ENCODE results near the gene SLC28A1. TPM values are rescaled to one million over a fixed set of nuclear protein-coding genes. Genes with fewer than 3 reads are reported as not detected.

The SLC28A1 gene
- total RNA-seq, 1 experiment from 2014 or later, result 0.13 TPM

- no peak overlapping the region for H3K23ac ChIP-seq (ENCODE audit: insufficient read length, low read depth, low read length)
- no peak overlapping the region for H2BK12ac ChIP-seq (ENCODE audit: insufficient read length, low read depth, low read length)
- H3K9ac ChIP-seq (ENCODE audit: extremely low read depth, insufficient read length, low read length), result no peak overlapping the region
- H3K27ac ChIP-seq (ENCODE audit: insufficient read length, low read depth, low read length), result no peak overlapping the region
- no peaks in the 10 kb centered on the region; the same call in 1 of the 2 replicates for H3K27me3 ChIP-seq (ENCODE audit: insufficient read depth, low read length)
- H3K79me2 ChIP-seq (ENCODE audit: insufficient read depth, low read length), result no peaks in the 10 kb centered on the region
- H3K4me2 ChIP-seq (ENCODE audit: insufficient read depth, insufficient read length, low read length), result no peak overlapping the region
- H4K91ac ChIP-seq (ENCODE audit: insufficient read length, low read depth, low read length), result no peak overlapping the region
- no peak overlapping the region for H3K56ac ChIP-seq (ENCODE audit: insufficient read length, low read depth, low read length)
- no peaks in the 10 kb centered on the region for H4K20me1 ChIP-seq (ENCODE audit: control insufficient read depth, insufficient read depth, insufficient read length)
- Mint-ChIP-seq H3K9me3 (no peaks in the 10 kb centered on the region), H3K27me3 (ENCODE audit: low read depth) (no peaks in the 10 kb centered on the region), H3K36me3 (ENCODE audit: insufficient read depth in 1 of 3, low read depth in 3 of 3) (no peaks in the 10 kb centered on the region), H3K4me3 (no peak overlapping the region), H3K4me1 (peaks cover 15% of the 10 kb centered on the region in 2 experiments; a peak in 3 of 4 replicates), H3K27ac (no peak overlapping the region)
- no peak overlapping the region for H4K8ac ChIP-seq (replicated peaks; ENCODE audit: insufficient read length, low read depth, low read length)
- H3K14ac ChIP-seq (ENCODE audit: insufficient read depth, low read length), result no peak overlapping the region
- H2BK20ac ChIP-seq (ENCODE audit: low read depth, low read length, poor library complexity, severe bottlenecking), result no peak overlapping the region
- H3K18ac ChIP-seq (ENCODE audit: insufficient read length, low read depth, low read length), result no peak overlapping the region
- H2BK120ac ChIP-seq (ENCODE audit: low read depth, low read length, poor library complexity, severe bottlenecking), result no peak overlapping the region
- no peak for TF ChIP-seq CTCF (conservative IDR thresholded peaks at IDR 0.05)
- no CpG with 5 or more reads among the region's 5 CpGs for WGBS (ENCODE audit: extremely low coverage, insufficient read length, low lambda C conversion rate)
- H3K4ac ChIP-seq (ENCODE audit: low read depth, low read length), result no peak overlapping the region
- H3K4me1 ChIP-seq (ENCODE audit: insufficient read depth, low read length), result no peaks in the 10 kb centered on the region
- no peak overlapping the region for H2AK5ac ChIP-seq (ENCODE audit: insufficient read length, low read length)
- no peak for DNase-seq
- no peak overlapping the region for H2BK15ac ChIP-seq (ENCODE audit: low read depth, low read length)
- no peaks in the 10 kb centered on the region for H3K9me3 ChIP-seq (ENCODE audit: control insufficient read depth, low read depth, low read length)
- H4K5ac ChIP-seq (ENCODE audit: insufficient read length, low read depth, low read length), result no peak overlapping the region
- H3K23me2 ChIP-seq (ENCODE audit: insufficient read length, low read depth, low read length, poor library complexity, severe bottlenecking), result no peaks in the 10 kb centered on the region
- H2AFZ ChIP-seq (ENCODE audit: low read length), result no peak overlapping the region
- H3T11ph ChIP-seq (ENCODE audit: low read length), result no peak overlapping the region
- no peak overlapping the region for H2BK5ac ChIP-seq (ENCODE audit: insufficient read length, low read length)
- no peaks in the 10 kb centered on the region for H3K79me1 ChIP-seq (ENCODE audit: insufficient read depth, low read depth, low read length, poor library complexity, severe bottlenecking)
These were observed 67.3 kb downstream of the SLC28A1 start for GRCh38 chr15:84951736-84952135.

All from H9 (cell line).